Endothelial cell (in vitro differentiated cells): Measurements from ENCODE around the gene NWD2. TPM values are rescaled to one million over a fixed set of nuclear protein-coding genes. Genes with fewer than 3 reads are reported as not detected.

ENCODE experiments used
- DNase-seq: peaks from one replicate; pipeline ENCODE4 v3.0.0; 2021; ENCODE audit warnings: low spot score
- H3K27ac Mint-ChIP-seq: one replicate; pipeline ENCODE4 v1.8.0; 2021; ENCODE audit warnings: mixed read lengths, inconsistent platforms; ENCODE audit not compliant: unreplicated experiment
- H3K27me3 Mint-ChIP-seq: one replicate; pipeline ENCODE4 v1.8.0; 2021; ENCODE audit warnings: mild to moderate bottlenecking, moderate library complexity, mixed read lengths, inconsistent platforms; ENCODE audit not compliant: unreplicated experiment
- H3K36me3 Mint-ChIP-seq: one replicate; pipeline ENCODE4 v1.8.0; 2021; ENCODE audit warnings: mild to moderate bottlenecking, low read depth, mixed read lengths, inconsistent platforms; ENCODE audit not compliant: unreplicated experiment
- H3K4me1 Mint-ChIP-seq: one replicate; pipeline ENCODE4 v1.8.0; 2021; ENCODE audit warnings: mild to moderate bottlenecking, mixed read lengths, inconsistent platforms; ENCODE audit not compliant: unreplicated experiment
- H3K4me3 Mint-ChIP-seq: one replicate; pipeline ENCODE4 v1.8.0; 2021; ENCODE audit warnings: mild to moderate bottlenecking, mixed read lengths, inconsistent platforms; ENCODE audit not compliant: unreplicated experiment
- H3K9me3 Mint-ChIP-seq: one replicate; pipeline ENCODE4 v1.8.0; 2021; ENCODE audit warnings: mixed read lengths, inconsistent platforms; ENCODE audit not compliant: unreplicated experiment
- CTCF ChIP-seq: fragments of 200-600 bp; sonication (generic); IDR thresholded peaks from one replicate; pipeline ENCODE4 v1.5.0; 2021; ENCODE audit warnings: antibody characterized with exemption; ENCODE audit not compliant: unreplicated experiment
- total RNA-seq: library from RNA; stranded (reverse); fragmentation: NEBNext Ultra II Directional; extraction: Animal tissue kit (Norgen Biotek cat#: 25700); gene quantifications from one replicate; pipeline ENCODE4 v1.2.1, GENCODE V29; 2021; ENCODE audit not compliant: unreplicated experiment

The NWD2 gene
- total RNA-seq, 1 donor from 2014 or later: not detected

- peaks cover 2% of the 10 kb centered on the region for H3K27me3 Mint-ChIP-seq
These were observed 192.0 kb downstream of the NWD2 start for GRCh38 chr4:37436546-37436945.

GRCh38 chr4:37437163-37437562 lies 192.6 kb downstream of the NWD2 start:
- no peak for DNase-seq
- Mint-ChIP-seq H3K36me3 (no peaks in the 10 kb centered on the region), H3K9me3 (no peaks in the 10 kb centered on the region)

More at GRCh38 chr4:37436546-37436945, 192.0 kb downstream of the NWD2 start:
- H3K9me3 Mint-ChIP-seq: no peaks in the 10 kb centered on the region
- no peak overlapping the region for H3K4me3 Mint-ChIP-seq
- H3K36me3 Mint-ChIP-seq: no peaks in the 10 kb centered on the region
- no peak for TF ChIP-seq CTCF
- DNase-seq: no peak
- no peak overlapping the region for H3K27ac Mint-ChIP-seq
- H3K4me1 Mint-ChIP-seq: no peaks in the 10 kb centered on the region

GRCh38 chr4:37438564-37439279 lies 194.2 kb downstream of the NWD2 start:
- Mint-ChIP-seq H3K9me3 (no peaks in the 10 kb centered on the region), H3K36me3 (no peaks in the 10 kb centered on the region), H3K27ac (no peak overlapping the region), H3K27me3 (peaks cover 2% of the 10 kb centered on the region), H3K4me3 (no peak overlapping the region), H3K4me1 (no peaks in the 10 kb centered on the region)
- DNase-seq: no peak
- TF ChIP-seq CTCF: no peak

More at GRCh38 chr4:37437163-37437562, 192.6 kb downstream of the NWD2 start:
- Mint-ChIP-seq H3K4me3 (no peak overlapping the region), H3K27ac (no peak overlapping the region), H3K4me1 (no peaks in the 10 kb centered on the region), H3K27me3 (peaks cover 2% of the 10 kb centered on the region)
- TF ChIP-seq CTCF: no peak

GRCh38 chr4:37439809-37440474 lies 195.4 kb downstream of the NWD2 start:
- Mint-ChIP-seq H3K27ac (no peak overlapping the region), H3K36me3 (no peaks in the 10 kb centered on the region), H3K9me3 (no peaks in the 10 kb centered on the region), H3K27me3 (peaks cover 2% of the 10 kb centered on the region), H3K4me1 (no peaks in the 10 kb centered on the region), H3K4me3 (no peak overlapping the region)
- TF ChIP-seq CTCF: no peak
- no peak for DNase-seq

- TF ChIP-seq CTCF: no peak
- no peak for DNase-seq
- H3K9me3 Mint-ChIP-seq: no peaks in the 10 kb centered on the region
- H3K27ac Mint-ChIP-seq: no peak overlapping the region
- no peaks in the 10 kb centered on the region for H3K36me3 Mint-ChIP-seq
- no peak overlapping the region for H3K4me3 Mint-ChIP-seq
- H3K4me1 Mint-ChIP-seq: peaks cover under 1% of the 10 kb centered on the region
- H3K27me3 Mint-ChIP-seq: peaks cover 2% of the 10 kb centered on the region
These were observed 196.0 kb downstream of the NWD2 start for GRCh38 chr4:37440501-37440900.
